A549 treated with dexamethasone at 1 μM for 4 hours (cell line): ENCODE data around the gene OR14K1. TPM values are rescaled to one million over a fixed set of nuclear protein-coding genes. Genes with fewer than 3 reads are reported as not detected.

Source experiments
- total RNA-seq: library from RNA; stranded (reverse); fragments of 200-300 nt; extraction: Qiagen RNA extraction; gene quantifications from 5 replicates; pipeline ENCODE4 v1.2.3, GENCODE V29; 2022

OR14K1 gene
- total RNA-seq: not detected in 5 replicates

DNA sequence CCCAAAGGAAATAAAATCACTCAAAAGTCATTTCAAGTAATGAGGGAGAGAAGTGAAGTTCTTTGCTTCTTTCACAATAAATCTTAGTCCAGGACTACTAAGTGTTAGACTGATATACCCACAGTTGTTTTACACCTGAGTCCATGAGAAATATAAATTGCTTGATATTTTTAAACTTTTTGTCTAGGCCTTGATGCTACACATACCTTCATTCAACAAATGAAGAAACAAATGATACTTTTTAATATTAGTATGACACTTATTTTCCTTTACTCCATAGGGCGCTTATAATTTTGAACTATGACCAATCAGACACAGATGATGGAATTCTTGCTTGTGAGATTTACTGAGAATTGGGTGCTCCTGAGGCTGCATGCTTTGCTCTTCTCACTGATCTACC, at the start of gene OR14K1:
Gene OR14K1, plus strand, starts transcription at position 301 of the 400 bp plus-strand sequence. Its CDS starts 0 bp downstream, at position 301.

GRCh38 chr1:247716546-247716945, 21.9 kb upstream of the OR14K1 start, which contains the start of gene OR6F1:
Gene OR6F1 (minus strand): TSS chr1:247716646. CDS start chr1:247712755, 3,891 bp downstream.

GRCh38 chr1:247748041-247748440, 9.6 kb downstream of the OR14K1 start, which contains the start of gene OR14A2:
Gene OR14A2 (minus strand): TSS chr1:247748141.

GRCh38 chr1:247760456-247760855, 22.0 kb downstream of the OR14K1 start, which contains the start of gene OR1C1:
Gene OR1C1 (minus strand): TSS chr1:247760556. CDS start chr1:247758406, 2,150 bp downstream.

Other genes with a start within 250 kb of the OR14K1 start
- gene OR2C3, start 202.2 kb upstream of the OR14K1 start, total RNA-seq: not detected in 5 replicates
- not detected in 5 replicates for gene GCSAML, start 189.5 kb upstream of the OR14K1 start, total RNA-seq
- gene OR2G2, start 150.3 kb upstream of the OR14K1 start, total RNA-seq: not detected in 5 replicates
- gene OR2G3, start 133.0 kb upstream of the OR14K1 start, total RNA-seq: not detected in 5 replicates
- not detected in 5 replicates for gene OR13G1, start 58.9 kb upstream of the OR14K1 start, total RNA-seq
- not detected in 5 replicates for gene OR6F1, start 22.0 kb upstream of the OR14K1 start, total RNA-seq
- gene OR14A2, start 9.5 kb downstream of the OR14K1 start, total RNA-seq: not detected in 5 replicates
- gene OR1C1, start 21.9 kb downstream of the OR14K1 start, total RNA-seq: not detected in 5 replicates
- gene OR14A16, start 85.5 kb downstream of the OR14K1 start, total RNA-seq: not detected in 5 replicates
- gene OR11L1, start 103.3 kb downstream of the OR14K1 start, total RNA-seq: not detected in 5 replicates
- not detected in 5 replicates for gene TRIM58, start 118.6 kb downstream of the OR14K1 start, total RNA-seq
- not detected in 5 replicates for gene OR2W3, start 157.0 kb downstream of the OR14K1 start, total RNA-seq
- not detected in 5 replicates for gene OR2T8, start 181.6 kb downstream of the OR14K1 start, total RNA-seq
- gene OR2AJ1, start 186.3 kb downstream of the OR14K1 start, total RNA-seq: not detected in 5 replicates
- not detected in 5 replicates for gene OR2L8, start 210.2 kb downstream of the OR14K1 start, total RNA-seq
- gene OR2AK2, start 226.6 kb downstream of the OR14K1 start, total RNA-seq: not detected in 5 replicates